HL-60 (cell line): ENCODE results near the gene ZNF746.

Experiments
- GABPA ChIP-seq: IDR thresholded peaks from 2 replicates; pipeline ENCODE4 v1.6.1; 2012; ENCODE audit warnings: low read depth
- POLR2AphosphoS5 ChIP-seq: IDR thresholded peaks from 2 replicates; pipeline ENCODE4 v1.6.1; 2012; ENCODE audit warnings: low read depth
- SPI1 ChIP-seq: IDR thresholded peaks from 2 replicates; pipeline ENCODE4 v1.6.1; 2012; ENCODE audit warnings: low read depth, mild to moderate bottlenecking, borderline replicate concordance
- TF ChIP-seq, protein P1 (sequence below): IDR thresholded peaks from one replicate; pipeline ENCODE4 v1.5.1; 2011; ENCODE audit warnings: low read length, control low read depth, inconsistent platforms; ENCODE audit not compliant: insufficient read depth
- TF ChIP-seq, protein P2 (sequence below): IDR thresholded peaks from 2 replicates; pipeline ENCODE4 v1.6.1; 2012; ENCODE audit warnings: low read depth; ENCODE audit not compliant: insufficient replicate concordance

DNA sequence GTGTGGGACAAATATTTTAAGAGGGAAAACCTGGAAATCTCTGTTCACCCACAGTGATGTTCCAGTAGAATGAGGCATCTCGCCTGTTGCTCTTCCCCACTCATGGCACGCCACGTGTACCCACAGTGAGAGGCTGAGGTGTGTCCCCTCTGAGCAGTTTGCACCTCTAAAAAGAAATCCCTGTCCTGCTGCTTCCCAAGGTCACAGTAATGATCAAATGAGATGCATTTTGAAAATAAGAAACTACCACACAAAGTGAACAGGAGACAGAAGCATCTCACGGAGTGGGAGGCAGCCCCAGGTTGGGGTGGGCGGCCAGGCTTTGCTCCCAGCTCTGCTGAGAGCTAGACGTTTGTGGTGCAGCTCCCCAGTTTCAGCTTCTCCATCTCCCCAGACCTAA, 24.4 kb downstream of the ZNF746 start:
- TF ChIP-seq, protein P1, sequence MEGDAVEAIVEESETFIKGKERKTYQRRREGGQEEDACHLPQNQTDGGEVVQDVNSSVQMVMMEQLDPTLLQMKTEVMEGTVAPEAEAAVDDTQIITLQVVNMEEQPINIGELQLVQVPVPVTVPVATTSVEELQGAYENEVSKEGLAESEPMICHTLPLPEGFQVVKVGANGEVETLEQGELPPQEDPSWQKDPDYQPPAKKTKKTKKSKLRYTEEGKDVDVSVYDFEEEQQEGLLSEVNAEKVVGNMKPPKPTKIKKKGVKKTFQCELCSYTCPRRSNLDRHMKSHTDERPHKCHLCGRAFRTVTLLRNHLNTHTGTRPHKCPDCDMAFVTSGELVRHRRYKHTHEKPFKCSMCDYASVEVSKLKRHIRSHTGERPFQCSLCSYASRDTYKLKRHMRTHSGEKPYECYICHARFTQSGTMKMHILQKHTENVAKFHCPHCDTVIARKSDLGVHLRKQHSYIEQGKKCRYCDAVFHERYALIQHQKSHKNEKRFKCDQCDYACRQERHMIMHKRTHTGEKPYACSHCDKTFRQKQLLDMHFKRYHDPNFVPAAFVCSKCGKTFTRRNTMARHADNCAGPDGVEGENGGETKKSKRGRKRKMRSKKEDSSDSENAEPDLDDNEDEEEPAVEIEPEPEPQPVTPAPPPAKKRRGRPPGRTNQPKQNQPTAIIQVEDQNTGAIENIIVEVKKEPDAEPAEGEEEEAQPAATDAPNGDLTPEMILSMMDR: no peak
- TF ChIP-seq POLR2AphosphoS5: no peak
- TF ChIP-seq, protein P2, sequence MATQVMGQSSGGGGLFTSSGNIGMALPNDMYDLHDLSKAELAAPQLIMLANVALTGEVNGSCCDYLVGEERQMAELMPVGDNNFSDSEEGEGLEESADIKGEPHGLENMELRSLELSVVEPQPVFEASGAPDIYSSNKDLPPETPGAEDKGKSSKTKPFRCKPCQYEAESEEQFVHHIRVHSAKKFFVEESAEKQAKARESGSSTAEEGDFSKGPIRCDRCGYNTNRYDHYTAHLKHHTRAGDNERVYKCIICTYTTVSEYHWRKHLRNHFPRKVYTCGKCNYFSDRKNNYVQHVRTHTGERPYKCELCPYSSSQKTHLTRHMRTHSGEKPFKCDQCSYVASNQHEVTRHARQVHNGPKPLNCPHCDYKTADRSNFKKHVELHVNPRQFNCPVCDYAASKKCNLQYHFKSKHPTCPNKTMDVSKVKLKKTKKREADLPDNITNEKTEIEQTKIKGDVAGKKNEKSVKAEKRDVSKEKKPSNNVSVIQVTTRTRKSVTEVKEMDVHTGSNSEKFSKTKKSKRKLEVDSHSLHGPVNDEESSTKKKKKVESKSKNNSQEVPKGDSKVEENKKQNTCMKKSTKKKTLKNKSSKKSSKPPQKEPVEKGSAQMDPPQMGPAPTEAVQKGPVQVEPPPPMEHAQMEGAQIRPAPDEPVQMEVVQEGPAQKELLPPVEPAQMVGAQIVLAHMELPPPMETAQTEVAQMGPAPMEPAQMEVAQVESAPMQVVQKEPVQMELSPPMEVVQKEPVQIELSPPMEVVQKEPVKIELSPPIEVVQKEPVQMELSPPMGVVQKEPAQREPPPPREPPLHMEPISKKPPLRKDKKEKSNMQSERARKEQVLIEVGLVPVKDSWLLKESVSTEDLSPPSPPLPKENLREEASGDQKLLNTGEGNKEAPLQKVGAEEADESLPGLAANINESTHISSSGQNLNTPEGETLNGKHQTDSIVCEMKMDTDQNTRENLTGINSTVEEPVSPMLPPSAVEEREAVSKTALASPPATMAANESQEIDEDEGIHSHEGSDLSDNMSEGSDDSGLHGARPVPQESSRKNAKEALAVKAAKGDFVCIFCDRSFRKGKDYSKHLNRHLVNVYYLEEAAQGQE: no peak
- no peak for TF ChIP-seq SPI1
- TF ChIP-seq GABPA: no peak
